GM12878 (cell line): ENCODE measurements around the gene CLCNKA.

Experiments used
- CEBPB ChIP-seq, 2 experiments: fragments of 150-350 bp in 1 of 2; IDR thresholded peaks; 2 replicates each; pipeline ENCODE4 v1.6.1; 2012 to 2014; ENCODE audit warnings: low read depth in 2 of 2, low read length in 2 of 2, borderline replicate concordance in 1 of 2, inconsistent platforms in 1 of 2
- FOXM1 ChIP-seq: IDR thresholded peaks from 2 replicates; pipeline ENCODE4 v1.6.1; 2012; ENCODE audit warnings: low read depth, mild to moderate bottlenecking, inconsistent platforms, low read length, moderate library complexity
- JUND ChIP-seq: IDR thresholded peaks from 2 replicates; pipeline ENCODE4 v1.6.1; 2012; ENCODE audit warnings: low read depth, mild to moderate bottlenecking, low read length, improper control_type of control experiment, moderate library complexity
- POLR2A ChIP-seq: IDR thresholded peaks from 2 replicates; pipeline ENCODE4 v1.6.1; 2011; ENCODE audit warnings: low read depth, mild to moderate bottlenecking, low read length
- RAD51 ChIP-seq: fragments of 450-650 bp; IDR thresholded peaks from 2 replicates; pipeline ENCODE4 v1.6.1; 2016; ENCODE audit warnings: moderate library complexity, mild to moderate bottlenecking, inconsistent platforms
- SMC3 ChIP-seq: IDR thresholded peaks from 2 replicates; pipeline ENCODE4 v1.6.1; 2011; ENCODE audit warnings: low read length, improper control_type of control experiment, borderline replicate concordance
- SPI1 ChIP-seq: IDR thresholded peaks from 2 replicates; pipeline ENCODE4 v1.6.1; 2011; ENCODE audit warnings: low read depth, mild to moderate bottlenecking, low read length, moderate library complexity, borderline replicate concordance; ENCODE audit not compliant: insufficient read depth
- SUZ12 ChIP-seq: fragments of 200-600 bp; sonication (generic); IDR thresholded peaks from one replicate; pipeline ENCODE4 v1.6.1; 2018; ENCODE audit warnings: antibody characterized with exemption, mild to moderate bottlenecking; ENCODE audit not compliant: unreplicated experiment
- ZBED1 ChIP-seq: IDR thresholded peaks from 2 replicates; pipeline ENCODE4 v1.6.1; 2016; ENCODE audit warnings: borderline replicate concordance
- TF ChIP-seq, protein P1 (sequence below), 3 experiments: IDR thresholded peaks in 2 of 3; conservative IDR thresholded peaks in 1 of 3; 2 replicates each; pipeline ENCODE4 v1.5.1; 2011; ENCODE audit warnings: low read depth in 3 of 3, low read length in 3 of 3, mild to moderate bottlenecking in 3 of 3, control low read depth in 2 of 3, moderate library complexity in 2 of 3, inconsistent platforms in 1 of 3, mixed read lengths in 1 of 3; ENCODE audit not compliant: control insufficient read depth in 2 of 3, insufficient read depth in 1 of 3; ENCODE audit errors: extremely low read depth in 1 of 3
- TF ChIP-seq, protein P2 (sequence below): IDR thresholded peaks from 2 replicates; pipeline ENCODE4 v1.6.1; 2011; ENCODE audit warnings: low read depth, low read length, improper control_type of control experiment, borderline replicate concordance

DNA sequence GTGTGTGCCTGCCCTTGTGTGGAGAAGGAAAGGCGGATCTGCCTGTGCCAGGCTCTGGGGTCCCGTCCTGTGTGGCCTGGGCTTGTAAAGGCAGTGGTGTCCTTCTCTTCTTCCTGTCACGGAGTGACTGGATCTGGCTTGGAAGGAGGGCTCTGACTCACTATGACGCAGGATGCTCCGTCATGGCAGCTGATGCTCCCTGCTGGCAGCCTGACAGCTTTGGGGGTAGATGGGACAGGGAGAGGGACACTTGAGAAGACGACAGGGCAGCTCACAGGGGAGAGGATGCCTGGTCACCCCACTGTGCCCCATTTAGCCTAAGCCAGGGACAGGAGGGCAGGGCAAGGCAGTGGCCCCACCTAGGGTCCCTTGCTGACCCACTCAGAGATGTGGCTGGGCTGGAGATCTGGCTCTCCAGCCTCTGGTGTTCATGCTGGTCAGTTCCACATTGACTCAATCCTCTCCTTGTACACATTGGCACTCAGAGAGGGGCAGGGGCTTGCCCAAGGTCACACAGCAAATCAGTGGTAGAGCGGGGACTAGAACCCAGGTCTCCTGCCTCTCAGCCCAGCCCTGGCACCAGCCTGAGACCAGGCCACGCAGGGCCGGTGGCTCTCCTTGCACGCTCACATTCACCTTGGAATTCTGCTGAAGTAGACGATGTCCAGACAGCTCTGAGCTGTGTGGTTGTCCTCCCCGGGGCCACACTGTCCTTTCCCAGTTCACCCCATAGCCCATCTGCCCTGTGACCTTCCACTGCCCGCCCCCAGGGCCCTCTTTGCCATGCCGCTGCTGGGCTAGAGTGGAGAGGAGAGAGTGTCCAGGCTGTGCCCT is 54.4 kb downstream of the CLCNKA start:
- TF ChIP-seq, protein P1, sequence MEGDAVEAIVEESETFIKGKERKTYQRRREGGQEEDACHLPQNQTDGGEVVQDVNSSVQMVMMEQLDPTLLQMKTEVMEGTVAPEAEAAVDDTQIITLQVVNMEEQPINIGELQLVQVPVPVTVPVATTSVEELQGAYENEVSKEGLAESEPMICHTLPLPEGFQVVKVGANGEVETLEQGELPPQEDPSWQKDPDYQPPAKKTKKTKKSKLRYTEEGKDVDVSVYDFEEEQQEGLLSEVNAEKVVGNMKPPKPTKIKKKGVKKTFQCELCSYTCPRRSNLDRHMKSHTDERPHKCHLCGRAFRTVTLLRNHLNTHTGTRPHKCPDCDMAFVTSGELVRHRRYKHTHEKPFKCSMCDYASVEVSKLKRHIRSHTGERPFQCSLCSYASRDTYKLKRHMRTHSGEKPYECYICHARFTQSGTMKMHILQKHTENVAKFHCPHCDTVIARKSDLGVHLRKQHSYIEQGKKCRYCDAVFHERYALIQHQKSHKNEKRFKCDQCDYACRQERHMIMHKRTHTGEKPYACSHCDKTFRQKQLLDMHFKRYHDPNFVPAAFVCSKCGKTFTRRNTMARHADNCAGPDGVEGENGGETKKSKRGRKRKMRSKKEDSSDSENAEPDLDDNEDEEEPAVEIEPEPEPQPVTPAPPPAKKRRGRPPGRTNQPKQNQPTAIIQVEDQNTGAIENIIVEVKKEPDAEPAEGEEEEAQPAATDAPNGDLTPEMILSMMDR (IDR thresholded peaks at IDR 0.05 in 2 of 3, conservative IDR thresholded peaks at IDR 0.05 in 1 of 3; ENCODE audit: control insufficient read depth in 2 of 3, extremely low read depth in 1 of 3, insufficient read depth in 1 of 3, low read depth in 3 of 3, low read length in 3 of 3): no peak
- TF ChIP-seq POLR2A: no peak
- no peak for TF ChIP-seq FOXM1
- no peak for TF ChIP-seq SMC3
- TF ChIP-seq, protein P2, sequence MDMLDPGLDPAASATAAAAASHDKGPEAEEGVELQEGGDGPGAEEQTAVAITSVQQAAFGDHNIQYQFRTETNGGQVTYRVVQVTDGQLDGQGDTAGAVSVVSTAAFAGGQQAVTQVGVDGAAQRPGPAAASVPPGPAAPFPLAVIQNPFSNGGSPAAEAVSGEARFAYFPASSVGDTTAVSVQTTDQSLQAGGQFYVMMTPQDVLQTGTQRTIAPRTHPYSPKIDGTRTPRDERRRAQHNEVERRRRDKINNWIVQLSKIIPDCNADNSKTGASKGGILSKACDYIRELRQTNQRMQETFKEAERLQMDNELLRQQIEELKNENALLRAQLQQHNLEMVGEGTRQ: no peak
- TF ChIP-seq SPI1: no peak
- no peak for TF ChIP-seq RAD51
- TF ChIP-seq ZBED1: no peak
- TF ChIP-seq CEBPB (IDR thresholded peaks at IDR 0.05; ENCODE audit: borderline replicate concordance in 1 of 2, low read depth in 2 of 2, low read length in 2 of 2): no peak
- TF ChIP-seq SUZ12: no peak
- no peak for TF ChIP-seq JUND
